OCI-LY3 (cell line): ENCODE results near the gene PHOX2B.

ENCODE experiments used
- H2AFZ ChIP-seq: fragments of 200-600, 300-600 bp; shearing (Covaris generic); 2 replicates; pipeline ENCODE4 v1.6.0; 2014; ENCODE audit warnings: antibody characterized with exemption, low read depth, low read length
- H3K27ac ChIP-seq: fragments of 200-600, 300-600 bp; sonication (generic); 2 replicates; pipeline ENCODE4 v1.5.1; 2014; ENCODE audit warnings: mild to moderate bottlenecking, low read length, moderate library complexity, mixed read lengths
- H3K27me3 ChIP-seq: fragments of 200-600, 300-600 bp; sonication (generic); 2 replicates; pipeline ENCODE4 v1.6.1; 2014; ENCODE audit warnings: low read depth, low read length, mixed read lengths
- H3K36me3 ChIP-seq: fragments of 200-600, 300-600 bp; sonication (generic); replicated peaks from 2 replicates; pipeline ENCODE3; 2014; ENCODE audit warnings: low read depth, low read length, mixed read lengths
- H3K4me1 ChIP-seq: fragments of 300-600, 200-600 bp; sonication (generic); 2 replicates; pipeline ENCODE4 v1.6.1; 2014; ENCODE audit warnings: low read length, mixed read lengths
- H3K4me2 ChIP-seq: fragments of 200-600, 300-600 bp; sonication (generic); 2 replicates; pipeline ENCODE4 v1.6.1; 2014; ENCODE audit warnings: low read length, mixed read lengths
- H3K4me3 ChIP-seq: fragments of 300-600, 200-600 bp; sonication (generic); 2 replicates; pipeline ENCODE4 v1.5.1; 2014; ENCODE audit warnings: antibody characterized with exemption, mild to moderate bottlenecking, low read length, moderate library complexity
- H3K79me2 ChIP-seq: fragments of 300-600, 200-600 bp; shearing (Covaris generic); 2 replicates; pipeline ENCODE4 v1.6.1; 2014; ENCODE audit warnings: mild to moderate bottlenecking, low read length, mixed read lengths
- H3K9ac ChIP-seq: fragments of 300-600, 200-600 bp; shearing (Covaris generic); 2 replicates; pipeline ENCODE4 v1.6.0; 2014; ENCODE audit warnings: mild to moderate bottlenecking, low read length, moderate library complexity
- H3K9me3 ChIP-seq: fragments of 200-600, 300-600 bp; shearing (Covaris generic); 2 replicates; pipeline ENCODE4 v1.6.1; 2014; ENCODE audit warnings: low read length, mixed read lengths; ENCODE audit not compliant: insufficient read depth
- H4K20me1 ChIP-seq: fragments of 200-600, 300-600 bp; sonication (generic); 2 replicates; pipeline ENCODE4 v1.6.1; 2016; ENCODE audit warnings: low read length, mixed read lengths; ENCODE audit not compliant: insufficient read depth
- EZH2phosphoT487 ChIP-seq: fragments of 200-600 bp; shearing (Covaris generic); IDR thresholded peaks from 2 replicates; pipeline ENCODE4 v1.6.1; 2018; ENCODE audit warnings: antibody characterized with exemption, mixed run types, low read depth
- TF ChIP-seq, protein P1 (sequence below): fragments of 200-600, 300-600 bp; sonication (generic); IDR thresholded peaks from 2 replicates; pipeline ENCODE4 v1.5.1; 2014; ENCODE audit warnings: antibody characterized with exemption, low read length, low read depth

Gene PHOX2B

GRCh38 chr4:41734371-41734770 is 14.2 kb downstream of the PHOX2B start:
- H3K9ac ChIP-seq, result no peak overlapping the region
- H3K27me3 ChIP-seq, result no peaks in the 10 kb centered on the region
- no peak overlapping the region for H3K4me3 ChIP-seq
- H3K4me2 ChIP-seq, result no peak overlapping the region
- no peak overlapping the region for H3K27ac ChIP-seq
- H3K36me3 ChIP-seq, result no peaks in the 10 kb centered on the region
- no peaks in the 10 kb centered on the region for H3K79me2 ChIP-seq
- H3K9me3 ChIP-seq, result 0 out of 2 replicates have a peak, but pooled peaks cover 5% of the 10 kb centered on the region
- H4K20me1 ChIP-seq, result no peaks in the 10 kb centered on the region
- H3K4me1 ChIP-seq, result peaks cover 22% of the 10 kb centered on the region
- H2AFZ ChIP-seq, result no peak overlapping the region; the same call in 1 of the 2 replicates
- TF ChIP-seq, protein P1, sequence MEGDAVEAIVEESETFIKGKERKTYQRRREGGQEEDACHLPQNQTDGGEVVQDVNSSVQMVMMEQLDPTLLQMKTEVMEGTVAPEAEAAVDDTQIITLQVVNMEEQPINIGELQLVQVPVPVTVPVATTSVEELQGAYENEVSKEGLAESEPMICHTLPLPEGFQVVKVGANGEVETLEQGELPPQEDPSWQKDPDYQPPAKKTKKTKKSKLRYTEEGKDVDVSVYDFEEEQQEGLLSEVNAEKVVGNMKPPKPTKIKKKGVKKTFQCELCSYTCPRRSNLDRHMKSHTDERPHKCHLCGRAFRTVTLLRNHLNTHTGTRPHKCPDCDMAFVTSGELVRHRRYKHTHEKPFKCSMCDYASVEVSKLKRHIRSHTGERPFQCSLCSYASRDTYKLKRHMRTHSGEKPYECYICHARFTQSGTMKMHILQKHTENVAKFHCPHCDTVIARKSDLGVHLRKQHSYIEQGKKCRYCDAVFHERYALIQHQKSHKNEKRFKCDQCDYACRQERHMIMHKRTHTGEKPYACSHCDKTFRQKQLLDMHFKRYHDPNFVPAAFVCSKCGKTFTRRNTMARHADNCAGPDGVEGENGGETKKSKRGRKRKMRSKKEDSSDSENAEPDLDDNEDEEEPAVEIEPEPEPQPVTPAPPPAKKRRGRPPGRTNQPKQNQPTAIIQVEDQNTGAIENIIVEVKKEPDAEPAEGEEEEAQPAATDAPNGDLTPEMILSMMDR, result no peak
- TF ChIP-seq EZH2phosphoT487, result no peak

- H4K20me1 ChIP-seq, result no peaks in the 10 kb centered on the region
- TF ChIP-seq, protein P1, result no peak
- no peak for TF ChIP-seq EZH2phosphoT487
- H3K27ac ChIP-seq, result no peak overlapping the region
- no peak overlapping the region for H3K9ac ChIP-seq
- no peaks in the 10 kb centered on the region for H3K79me2 ChIP-seq
- no peak overlapping the region for H2AFZ ChIP-seq
- H3K4me2 ChIP-seq, result no peak overlapping the region
- peaks cover 49% of the 10 kb centered on the region for H3K4me1 ChIP-seq
- no peaks in the 10 kb centered on the region for H3K9me3 ChIP-seq
- H3K36me3 ChIP-seq, result peaks cover 6% of the 10 kb centered on the region
- no peaks in the 10 kb centered on the region for H3K27me3 ChIP-seq
- no peak overlapping the region for H3K4me3 ChIP-seq
Observed at GRCh38 chr4:41731569-41732126, 16.9 kb downstream of the PHOX2B start.

DNA sequence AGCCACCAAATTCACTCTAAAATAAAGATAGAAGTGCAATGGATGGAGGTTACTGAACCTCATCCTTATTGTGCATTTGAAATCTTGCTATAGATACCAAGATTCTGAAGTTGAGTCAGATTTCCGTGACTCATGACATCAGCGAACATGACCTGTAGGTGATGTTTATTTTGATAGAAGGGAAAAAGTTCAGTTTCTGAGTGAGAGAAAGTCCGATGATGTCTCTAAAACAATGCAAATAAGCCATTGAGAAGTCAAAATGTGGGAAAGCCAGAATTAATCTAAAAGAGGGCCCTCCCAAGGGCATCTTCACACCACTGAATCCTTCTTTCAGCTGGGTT is 20.0 kb downstream of the PHOX2B start:
- no peaks in the 10 kb centered on the region for H3K79me2 ChIP-seq
- TF ChIP-seq, protein P1, result no peak
- no peak for TF ChIP-seq EZH2phosphoT487
- peaks cover 21% of the 10 kb centered on the region for H3K36me3 ChIP-seq
- H3K9ac ChIP-seq, result peak overlapping the region; percentile 45
- H2AFZ ChIP-seq, result peak overlapping the region; percentile 35; the same call in 1 of the 2 replicates
- H3K4me3 ChIP-seq, result peak overlapping the region; percentile 40
- H3K4me2 ChIP-seq, result peak overlapping the region; percentile 70
- peaks cover 52% of the 10 kb centered on the region for H3K4me1 ChIP-seq
- no peaks in the 10 kb centered on the region for H3K27me3 ChIP-seq
- H4K20me1 ChIP-seq, result no peaks in the 10 kb centered on the region
- peak overlapping the region; percentile 92 for H3K27ac ChIP-seq
- H3K9me3 ChIP-seq, result peaks cover 12% of the 10 kb centered on the region

GRCh38 chr4:41727861-41728572 is 20.5 kb downstream of the PHOX2B start:
- no peaks in the 10 kb centered on the region for H4K20me1 ChIP-seq
- H3K79me2 ChIP-seq, result no peaks in the 10 kb centered on the region
- H3K9ac ChIP-seq, result peak overlapping the region; percentile 45
- peak overlapping the region; percentile 40 for H3K4me3 ChIP-seq
- H3K4me2 ChIP-seq, result peak overlapping the region; percentile 70
- H3K27ac ChIP-seq, result peak overlapping the region; percentile 92
- peaks cover 12% of the 10 kb centered on the region for H3K9me3 ChIP-seq
- H3K4me1 ChIP-seq, result peaks cover 52% of the 10 kb centered on the region
- peaks cover 21% of the 10 kb centered on the region for H3K36me3 ChIP-seq
- peak overlapping the region; percentile 35; the same call in 1 of the 2 replicates for H2AFZ ChIP-seq
- TF ChIP-seq, protein P1, result no peak
- TF ChIP-seq EZH2phosphoT487, result no peak
- H3K27me3 ChIP-seq, result no peaks in the 10 kb centered on the region
